ENCODE data around the gene SCYGR5.

- TF ChIP-seq CTCF (IDR thresholded peaks at IDR 0.05) (no peak), POLR2A (IDR thresholded peaks at IDR 0.05) (no peak)
These were observed 37.4 kb downstream of the SCYGR5 start for GRCh38 chr2:227703961-227704360.

Data from right lobe of liver (tissue), 4 donors.